Suprapubic skin (tissue), 4 donors: ENCODE data around the gene SYNE2. TPM values are rescaled to one million over a fixed set of nuclear protein-coding genes. Genes with fewer than 3 reads are reported as not detected.

Experiments used
- DNase-seq, 2 donors: peaks; one replicate each; pipeline ENCODE4 v3.0.0-alpha.2; 2019; ENCODE audit warnings: low spot score in 2 of 2
- H3K27ac ChIP-seq: fragments of 200-600 bp; sonication (generic); one replicate; pipeline ENCODE4 v1.5.1; 2019
- H3K27me3 ChIP-seq: fragments of 200-600 bp; sonication (generic); one replicate; pipeline ENCODE4 v1.5.1; 2019
- H3K36me3 ChIP-seq: fragments of 200-600 bp; sonication (generic); one replicate; pipeline ENCODE4 v1.5.1; 2019
- H3K4me1 ChIP-seq: fragments of 200-600 bp; sonication (generic); one replicate; pipeline ENCODE4 v1.5.1; 2019
- H3K4me3 ChIP-seq: fragments of 200-600 bp; sonication (generic); one replicate; pipeline ENCODE4 v1.5.1; 2019; ENCODE audit warnings: mild to moderate bottlenecking
- H3K9me3 ChIP-seq: fragments of 200-600 bp; sonication (generic); one replicate; pipeline ENCODE4 v1.5.1; 2019
- CTCF ChIP-seq, 2 donors: fragments of 200-600 bp in 1 of 2; fragments of 450-650 bp in 1 of 2; sonication (generic) in 1 of 2; IDR thresholded peaks; one replicate each; pipeline ENCODE4 v1.5.1; 2016 to 2019; ENCODE audit warnings: antibody characterized with exemption in 2 of 2, mild to moderate bottlenecking in 1 of 2, moderate library complexity in 1 of 2
- EP300 ChIP-seq: sonication (generic); formaldehyde crosslinking; IDR thresholded peaks from one replicate; pipeline ENCODE4 v1.6.1; 2017; ENCODE audit warnings: antibody characterized with exemption
- POLR2A ChIP-seq, 2 donors: fragments of 450-650 bp; IDR thresholded peaks; one replicate each; pipeline ENCODE4 v1.6.1; 2017; ENCODE audit warnings: antibody characterized with exemption in 2 of 2, mild to moderate bottlenecking in 2 of 2, moderate library complexity in 2 of 2
- POLR2AphosphoS5 ChIP-seq, 3 donors: sonication (generic); formaldehyde crosslinking; IDR thresholded peaks; one replicate each; pipeline ENCODE4 v1.6.1; 2017; ENCODE audit warnings: antibody characterized with exemption in 3 of 3
- WGBS: methylation state at CpG from one replicate; pipeline ENCODE4 v1.1.5; 2018; 5-methylcytosine and 5-hydroxymethylcytosine counted together
- total RNA-seq, 4 donors: library from RNA; depleted of rRNA; stranded (reverse); fragments of >200 nt; gene quantifications; one replicate each; pipeline ENCODE4 v1.1.0, GENCODE V29; 2016

The SYNE2 gene
- total RNA-seq, 4 donors from 2014 or later = 234 to 658 (median 244) TPM

- WGBS = 83% methylated on average over 4 of the region's 4 CpGs
- Histone ChIP-seq H3K4me3 (no peak overlapping the region), H3K27ac (peak overlapping the region; percentile 48), H3K36me3 (no peaks in the 10 kb centered on the region), H3K4me1 (peaks cover 59% of the 10 kb centered on the region), H3K27me3 (no peaks in the 10 kb centered on the region), H3K9me3 (no peaks in the 10 kb centered on the region)
- DNase-seq = no peak
- TF ChIP-seq POLR2A (IDR thresholded peaks at IDR 0.05) = no peak
- no peak for TF ChIP-seq POLR2AphosphoS5 (IDR thresholded peaks at IDR 0.05)
- no peak for TF ChIP-seq EP300
- TF ChIP-seq CTCF (IDR thresholded peaks at IDR 0.05) = no peak
Measured at GRCh38 chr14:63897721-63898163, 44.9 kb downstream of the SYNE2 start.

- no peaks in the 10 kb centered on the region for H3K27me3 ChIP-seq
- H3K4me1 ChIP-seq = peaks cover 42% of the 10 kb centered on the region
- no peak for DNase-seq
- H3K4me3 ChIP-seq = no peak overlapping the region
- H3K9me3 ChIP-seq = no peaks in the 10 kb centered on the region
- 78% methylated on average over 2 of the region's 2 CpGs for whole genome bisulfite sequencing
- no peak overlapping the region for H3K27ac ChIP-seq
- TF ChIP-seq POLR2A (IDR thresholded peaks at IDR 0.05) (no peak), EP300 (no peak), CTCF (IDR thresholded peaks at IDR 0.05) (no peak), POLR2AphosphoS5 (IDR thresholded peaks at IDR 0.05) (no peak)
- H3K36me3 ChIP-seq = no peaks in the 10 kb centered on the region
Measured at GRCh38 chr14:63899953-63900352, 47.1 kb downstream of the SYNE2 start.

GRCh38 chr14:63901434-63902085 is 48.8 kb downstream of the SYNE2 start:
- no peaks in the 10 kb centered on the region for H3K27me3 ChIP-seq
- peaks cover 27% of the 10 kb centered on the region for H3K4me1 ChIP-seq
- no peak for TF ChIP-seq POLR2AphosphoS5 (IDR thresholded peaks at IDR 0.05)
- no peak for TF ChIP-seq CTCF (IDR thresholded peaks at IDR 0.05)
- no peak for TF ChIP-seq POLR2A (IDR thresholded peaks at IDR 0.05)
- no peak for TF ChIP-seq EP300
- DNase-seq = no peak
- H3K9me3 ChIP-seq = no peaks in the 10 kb centered on the region
- no peak overlapping the region for H3K27ac ChIP-seq
- no peak overlapping the region for H3K4me3 ChIP-seq
- WGBS = 88% methylated on average over 5 of the region's 5 CpGs
- no peaks in the 10 kb centered on the region for H3K36me3 ChIP-seq

- WGBS = 83% methylated on average over 7 of the region's 7 CpGs
- H3K9me3 ChIP-seq = no peaks in the 10 kb centered on the region
- H3K4me1 ChIP-seq = peaks cover 19% of the 10 kb centered on the region
- H3K27ac ChIP-seq = no peak overlapping the region
- no peak overlapping the region for H3K4me3 ChIP-seq
- DNase-seq = no peak
- TF ChIP-seq POLR2AphosphoS5 (IDR thresholded peaks at IDR 0.05) (no peak), EP300 (no peak), CTCF (IDR thresholded peaks at IDR 0.05) (no peak), POLR2A (IDR thresholded peaks at IDR 0.05) (no peak)
- no peaks in the 10 kb centered on the region for H3K27me3 ChIP-seq
- no peaks in the 10 kb centered on the region for H3K36me3 ChIP-seq
Measured at GRCh38 chr14:63902375-63902976, 49.7 kb downstream of the SYNE2 start.

- no peak for DNase-seq
- Histone ChIP-seq H3K27ac (no peak overlapping the region), H3K4me3 (no peak overlapping the region), H3K9me3 (no peaks in the 10 kb centered on the region), H3K4me1 (peaks cover 39% of the 10 kb centered on the region), H3K36me3 (peaks cover 3% of the 10 kb centered on the region), H3K27me3 (no peaks in the 10 kb centered on the region)
- WGBS = 95% methylated on average over 2 of the region's 2 CpGs
- TF ChIP-seq CTCF (IDR thresholded peaks at IDR 0.05) (no peak), POLR2A (IDR thresholded peaks at IDR 0.05) (no peak), EP300 (no peak), POLR2AphosphoS5 (IDR thresholded peaks at IDR 0.05) (no peak)
Measured at GRCh38 chr14:63904724-63905123, 51.9 kb downstream of the SYNE2 start.
